ENCODE data around the gene MRTFB. TPM values are rescaled to one million over a fixed set of nuclear protein-coding genes. Genes with fewer than 3 reads are reported as not detected.
A peak's percentile ranks its signal among the peaks of the same experiment; 100 is the strongest.

The MRTFB gene
- total and polyA plus RNA-seq, 2 of the 13 experiments (the other 11 are each of a cell fraction or from before 2014, with no cell fraction given): 11.4 to 14.0 TPM

GRCh38 chr16:14307059-14307526 is 236.0 kb downstream of the MRTFB start (continued):
- TF ChIP-seq ZNF687 (CRISPR knock-in tag; IDR thresholded peaks at IDR 0.05): peak; percentile 85
- no peak for TF ChIP-seq U2AF2 (IDR thresholded peaks at IDR 0.05; ENCODE audit: low read depth, low read length)
- no peak for TF ChIP-seq ZNF773 (CRISPR knock-in tag; IDR thresholded peaks at IDR 0.05; ENCODE audit: borderline replicate concordance)
- TF ChIP-seq BRD4 (CRISPR knock-in tag; IDR thresholded peaks at IDR 0.05): 0 out of 2 replicates have a peak, but pooled peaks have one; percentile 58
- no peak for TF ChIP-seq GABPB1 (CRISPR knock-in tag; IDR thresholded peaks at IDR 0.05)
- peak; percentile 25; the same call in 1 of the 2 replicates for TF ChIP-seq ZNF274 (CRISPR knock-in tag; IDR thresholded peaks at IDR 0.05)
- TF ChIP-seq CREB3 (CRISPR knock-in tag; IDR thresholded peaks at IDR 0.05): 0 out of 2 replicates have a peak, but pooled peaks have one; percentile 11
- TF ChIP-seq MIXL1 (CRISPR knock-in tag; IDR thresholded peaks at IDR 0.05): no peak

All from HepG2 (cell line).